GM18519 (cell line): ENCODE results near the gene FCER2.
A peak's percentile ranks its signal among the peaks of the same experiment; 100 is the strongest.

Source experiments
- ATAC-seq: cut with Tn5 transposase; IDR thresholded peaks from one replicate; pipeline ENCODE4 v1.9.1; 2021; ENCODE audit warnings: mild to moderate bottlenecking, moderate library complexity; ENCODE audit not compliant: unreplicated experiment, low FRiP score

FCER2 gene

DNA sequence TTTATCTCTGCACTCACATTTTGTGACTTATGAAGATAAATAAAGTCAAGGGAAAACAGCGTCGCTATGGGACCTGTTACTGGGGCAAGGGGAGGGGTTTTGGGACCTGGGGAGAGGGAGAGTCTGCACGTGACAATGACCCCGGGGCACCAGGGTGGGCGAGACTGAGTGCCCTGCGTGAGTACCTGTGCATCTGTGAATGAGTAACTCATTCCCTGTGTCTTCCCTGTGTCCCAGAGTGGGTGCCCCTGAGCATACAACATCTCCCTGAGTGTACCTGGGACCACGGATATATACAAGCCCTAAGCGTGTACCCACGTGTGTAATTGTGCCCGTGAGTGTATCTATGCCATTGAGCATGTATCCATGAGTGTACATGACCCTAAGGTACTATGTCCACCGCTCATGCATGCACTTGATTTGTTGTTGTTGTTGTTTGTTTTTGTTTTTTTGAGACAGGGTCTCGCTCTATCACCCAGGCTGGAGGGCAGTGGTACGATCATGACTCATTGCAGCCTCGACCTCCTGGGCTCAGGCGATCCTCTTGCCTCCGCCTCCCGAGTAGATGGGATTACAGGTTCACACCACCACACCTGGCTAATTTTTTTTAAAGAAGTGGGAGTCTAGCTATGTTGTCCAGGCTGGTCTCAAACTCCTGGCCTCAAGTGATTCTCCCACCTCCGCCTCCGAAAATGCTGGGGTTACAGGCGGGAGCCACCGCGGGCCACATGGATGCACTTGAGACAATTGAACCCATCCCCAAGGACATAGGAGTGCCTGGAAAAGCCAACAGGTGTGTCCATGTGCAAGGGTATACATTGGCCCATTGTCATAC is 21.9 kb downstream of the FCER2 start:
- no peak for ATAC-seq

DNA sequence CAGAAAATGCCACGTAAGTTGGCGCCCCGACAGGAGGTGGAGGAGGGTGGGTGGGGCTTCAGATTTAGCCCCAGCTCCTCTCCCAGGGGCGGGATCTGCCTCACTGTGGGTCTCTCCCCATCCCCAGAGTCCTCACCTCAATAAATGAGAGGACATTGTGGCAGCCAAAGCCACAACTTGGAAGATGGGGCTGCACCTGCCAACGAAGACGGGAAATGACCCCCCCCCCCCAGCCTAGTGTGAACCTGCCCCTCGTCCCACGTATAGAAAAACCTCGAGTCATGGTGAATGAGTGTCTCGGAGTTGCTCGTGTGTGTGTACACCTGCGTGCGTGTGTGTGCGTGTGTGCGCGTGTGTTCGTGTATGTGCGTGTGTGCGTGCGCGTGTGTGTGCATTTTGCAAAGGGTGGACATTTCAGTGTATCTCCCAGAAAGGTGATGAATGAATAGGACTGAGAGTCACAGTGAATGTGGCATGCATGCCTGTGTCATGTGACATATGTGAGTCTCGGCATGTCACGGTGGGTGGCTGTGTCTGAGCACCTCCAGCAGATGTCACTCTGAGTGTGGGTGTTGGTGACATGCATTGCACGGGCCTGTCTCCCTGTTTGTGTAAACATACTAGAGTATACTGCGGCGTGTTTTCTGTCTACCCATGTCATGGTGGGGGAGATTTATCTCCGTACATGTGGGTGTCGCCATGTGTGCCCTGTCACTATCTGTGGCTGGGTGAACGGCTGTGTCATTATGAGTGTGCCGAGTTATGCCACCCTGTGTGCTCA is 22.8 kb downstream of the FCER2 start:
- no peak for ATAC-seq

DNA sequence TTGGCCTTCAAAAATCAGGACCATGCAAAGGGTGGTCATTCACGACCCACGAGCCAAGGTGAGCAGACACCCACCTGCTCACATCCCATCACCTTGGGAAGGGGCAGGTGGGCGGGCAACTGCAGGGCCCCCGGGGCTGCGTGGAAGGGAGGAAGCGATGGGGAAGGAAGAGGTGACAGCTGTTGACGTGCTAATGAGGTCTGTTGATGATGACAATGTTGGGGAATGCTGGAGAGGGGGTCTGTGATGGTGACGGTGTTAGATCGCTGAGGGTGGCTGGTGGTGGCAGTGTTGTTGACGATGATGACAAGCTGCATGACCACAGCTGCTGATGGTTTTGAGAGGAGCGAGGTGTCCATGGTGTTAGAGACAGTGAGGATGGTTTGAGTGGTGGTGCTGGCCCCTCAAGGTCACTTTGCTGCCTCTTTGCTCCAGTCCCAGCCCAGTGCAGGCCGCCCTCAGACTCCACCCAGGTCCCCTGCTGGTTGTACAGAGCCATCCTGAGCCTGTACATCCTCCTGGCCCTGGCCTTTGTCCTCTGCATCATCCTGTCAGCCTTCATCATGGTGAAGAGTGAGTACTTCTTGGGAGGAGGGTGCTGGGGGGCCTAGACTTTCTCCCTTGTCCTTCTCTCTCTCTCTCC is 24.1 kb downstream of the FCER2 start:
- ATAC-seq: no peak

DNA sequence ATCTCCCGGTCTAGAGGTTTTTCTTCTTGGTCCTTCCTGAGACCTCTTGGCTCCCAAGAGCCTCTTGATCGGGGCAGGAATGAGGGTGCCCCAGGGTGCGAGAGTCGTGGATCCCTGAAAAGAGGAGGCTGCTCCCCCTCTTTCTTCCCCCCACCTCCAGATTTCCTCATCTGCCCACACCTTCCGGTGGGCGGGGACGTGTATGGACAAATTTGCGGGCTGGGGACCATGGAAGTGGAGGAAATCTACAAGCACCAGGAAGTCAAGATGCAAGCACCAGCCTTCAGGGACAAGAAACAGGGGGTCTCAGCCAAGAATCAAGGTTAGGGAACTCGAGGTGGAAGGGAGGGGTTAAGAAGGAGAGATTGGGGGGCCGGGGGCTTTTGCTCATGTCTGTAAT is 25.1 kb downstream of the FCER2 start, which contains the start of gene MCEMP1:
Gene MCEMP1, plus strand, starts transcription at position 237 of the 400 bp plus-strand sequence. Its CDS starts 31 bp downstream, at position 268.
- ATAC-seq: no peak

DNA sequence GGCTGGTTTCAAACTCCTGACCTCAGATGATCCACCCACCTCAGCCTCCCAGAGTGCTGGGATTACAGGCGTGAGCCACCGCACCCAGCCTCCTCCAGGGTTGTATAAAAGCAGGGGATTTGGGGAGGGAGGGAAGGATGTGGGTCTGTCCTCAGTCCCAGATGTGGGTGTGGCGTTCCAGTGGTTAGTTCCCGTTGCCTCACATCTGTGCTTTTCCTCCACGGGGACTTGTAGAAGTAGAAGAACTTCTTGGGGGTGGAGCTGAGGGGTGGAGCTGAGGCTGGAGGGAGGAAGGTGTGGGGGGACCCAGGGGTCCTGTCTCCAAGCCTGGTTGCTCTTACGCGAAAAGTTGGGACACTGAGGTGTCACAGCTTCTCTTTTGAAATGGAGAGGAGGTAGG is 25.6 kb downstream of the FCER2 start:
- ATAC-seq: no peak

DNA sequence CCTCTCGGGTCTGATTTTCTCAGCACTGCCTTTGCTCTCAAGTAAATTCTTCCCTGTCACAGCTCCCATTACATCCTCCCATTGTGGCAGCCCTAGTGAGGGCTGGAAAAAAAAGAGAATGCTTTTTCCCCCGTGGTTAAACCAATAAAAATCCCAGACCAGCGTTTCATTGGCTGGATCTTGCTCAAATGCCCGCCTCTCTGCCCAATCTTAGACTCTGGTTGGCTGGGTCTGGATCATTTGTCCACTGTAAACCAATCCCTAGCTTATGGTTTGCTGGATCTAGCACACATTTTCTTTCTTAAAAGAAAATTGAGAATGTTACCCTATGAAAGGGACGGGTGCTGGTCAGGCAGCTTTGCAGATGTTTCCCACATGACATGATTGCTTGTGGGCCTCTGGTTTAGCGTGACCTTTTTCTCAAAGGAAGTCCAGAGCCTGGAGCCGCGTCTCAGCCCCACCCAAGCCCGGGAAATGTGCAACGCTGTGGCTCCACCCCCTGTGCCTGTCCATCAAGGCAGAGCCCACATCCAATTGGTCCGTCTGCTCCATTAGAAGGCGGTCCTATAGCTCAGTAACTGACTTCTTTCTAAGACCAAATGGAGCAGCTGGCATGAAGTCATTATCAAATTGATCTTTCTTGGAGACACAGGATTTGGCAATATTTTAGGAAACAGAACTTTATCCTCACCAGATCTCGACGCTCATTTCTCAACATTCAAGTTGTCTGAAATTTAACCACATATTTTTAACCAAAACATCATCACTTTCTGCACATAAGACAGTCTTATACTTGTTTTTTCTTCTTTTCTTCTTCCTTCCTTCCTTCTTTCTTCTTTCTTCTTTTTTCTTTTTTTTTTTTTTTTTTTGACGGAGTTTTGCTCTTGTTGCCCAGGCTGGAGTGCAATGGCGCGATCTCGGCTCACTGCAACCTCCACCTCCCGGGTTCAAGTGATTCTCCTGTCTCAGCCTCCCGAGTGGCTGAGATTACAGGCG is 27.6 kb downstream of the FCER2 start:
- ATAC-seq: no peak

DNA sequence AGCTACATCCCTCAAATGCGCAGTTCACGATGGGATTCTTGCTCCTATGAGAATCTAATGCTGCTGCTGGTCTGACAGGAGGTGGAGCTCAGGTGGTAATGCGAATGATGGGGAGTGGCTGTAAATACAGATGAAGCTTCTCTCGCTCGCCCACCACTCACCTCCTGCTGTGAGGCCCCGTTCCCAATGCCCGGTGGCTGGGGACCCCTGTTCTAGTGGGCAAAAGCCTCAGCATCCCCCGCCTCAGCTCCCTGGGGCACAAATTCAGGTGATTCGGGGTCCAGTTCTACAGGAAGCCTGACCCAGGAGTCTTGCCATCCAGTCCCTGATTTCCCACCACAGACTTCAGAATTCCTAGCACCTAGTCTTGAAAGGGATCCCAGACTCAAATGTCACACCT is 29.4 kb downstream of the FCER2 start:
- ATAC-seq: no peak

DNA sequence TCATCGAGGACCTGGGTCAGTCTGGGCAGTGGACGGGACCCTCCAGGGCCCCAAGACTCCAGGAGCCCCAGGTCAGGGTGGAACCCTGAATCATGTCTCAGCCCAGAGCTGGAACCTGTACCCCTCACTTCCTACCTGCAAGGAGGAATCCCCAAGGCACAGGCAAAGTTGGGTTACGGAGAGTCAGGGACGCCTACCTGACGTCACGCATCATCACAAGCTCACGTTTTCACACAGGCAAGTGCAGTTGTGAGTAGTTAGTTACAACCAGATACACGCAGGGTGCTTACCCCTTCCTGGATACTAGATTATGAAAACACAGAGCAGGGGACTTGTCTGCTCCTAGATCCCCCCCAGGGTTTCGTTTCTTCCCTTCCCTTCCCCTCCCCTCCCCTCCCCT is 31.1 kb downstream of the FCER2 start:
- ATAC-seq: no peak

DNA sequence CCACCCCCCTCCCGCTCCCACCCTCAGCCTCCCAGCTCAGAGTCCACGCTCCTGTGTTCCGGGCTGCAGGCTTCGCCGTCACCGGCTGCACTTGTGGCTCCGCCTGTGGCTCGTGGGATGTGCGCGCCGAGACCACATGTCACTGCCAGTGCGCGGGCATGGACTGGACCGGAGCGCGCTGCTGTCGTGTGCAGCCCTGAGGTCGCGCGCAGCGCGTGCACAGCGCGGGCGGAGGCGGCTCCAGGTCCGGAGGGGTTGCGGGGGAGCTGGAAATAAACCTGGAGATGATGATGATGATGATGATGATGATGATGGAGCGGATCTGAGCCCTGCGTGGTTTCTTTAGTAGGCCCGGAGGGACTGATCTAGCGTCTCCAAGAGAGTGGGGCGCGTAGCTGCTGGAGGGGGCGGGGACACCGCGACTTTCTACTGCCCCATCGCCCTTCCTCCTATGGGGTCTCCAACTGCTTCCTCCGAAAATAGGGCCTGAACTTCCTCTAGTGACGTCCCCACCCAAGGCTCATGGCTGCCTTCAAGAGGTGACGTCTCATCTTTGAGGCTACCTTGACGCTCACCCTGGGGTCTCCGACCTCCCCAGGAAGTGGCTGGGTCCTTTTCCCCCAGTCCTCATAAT is 31.7 kb downstream of the FCER2 start:
- ATAC-seq: no peak

DNA sequence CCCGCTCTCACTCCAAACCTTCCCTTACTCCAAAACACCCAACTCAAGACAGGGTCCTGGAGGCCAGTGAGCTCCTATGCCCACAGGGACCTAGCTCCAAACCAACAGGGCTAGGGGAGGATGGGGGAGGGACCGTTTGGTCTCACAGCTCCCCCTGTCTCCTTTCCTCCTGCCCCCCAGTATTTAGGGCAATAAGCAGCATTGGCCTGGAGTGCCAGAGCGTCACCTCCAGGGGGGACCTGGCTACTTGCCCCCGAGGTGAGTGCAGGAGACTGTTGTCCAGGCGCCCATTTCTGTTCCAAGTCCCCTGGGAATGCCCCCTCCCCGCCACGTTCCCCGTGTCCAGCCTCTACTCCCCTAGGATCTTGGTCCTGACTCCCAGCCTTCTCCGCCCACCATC is 32.3 kb downstream of the FCER2 start:
- ATAC-seq: no peak

DNA sequence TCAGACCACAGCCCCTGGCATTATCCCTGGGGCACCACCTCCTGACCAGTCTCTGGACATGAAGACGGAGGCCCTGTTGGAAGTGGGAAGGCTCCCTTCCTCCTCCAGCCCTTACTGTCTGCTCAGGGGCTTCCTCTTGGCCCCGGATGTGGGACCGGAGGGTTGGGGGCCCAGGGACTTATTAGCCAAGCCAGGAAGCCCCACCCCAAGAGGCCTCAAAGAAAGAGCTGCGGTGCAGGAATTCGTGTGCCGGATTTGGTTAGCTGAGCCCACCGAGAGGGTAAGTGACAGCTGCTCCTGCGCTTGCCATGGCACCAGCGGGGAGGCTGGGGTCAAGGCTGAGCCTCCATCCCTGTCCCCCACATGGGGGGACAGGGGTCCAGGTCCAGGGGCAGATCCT is 33.1 kb downstream of the FCER2 start, which contains the start of gene RETN:
Gene RETN, plus strand, starts transcription at position 208 of the 400 bp plus-strand sequence. CDS start 278 bp downstream, outside the sequence.
- ATAC-seq: no peak

DNA sequence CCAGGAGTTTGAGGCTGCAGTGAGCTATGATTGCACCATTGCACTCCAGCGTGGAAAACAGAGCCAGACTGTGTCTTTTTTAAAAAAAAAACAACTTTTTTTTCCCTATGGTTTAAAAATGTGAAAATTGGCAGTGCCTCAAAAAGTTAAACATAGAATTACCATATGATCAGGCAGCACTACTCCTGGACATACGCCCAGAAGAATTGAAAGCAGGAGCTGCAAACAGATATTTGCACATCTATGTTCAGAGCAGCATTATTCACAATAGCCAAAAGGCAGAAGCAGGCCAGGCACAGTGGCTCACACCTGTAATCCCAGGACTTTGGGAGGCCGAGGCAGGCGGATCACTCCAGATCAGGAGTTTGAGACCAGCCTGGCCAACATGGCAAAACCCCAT is 36.9 kb downstream of the FCER2 start:
- no peak for ATAC-seq

DNA sequence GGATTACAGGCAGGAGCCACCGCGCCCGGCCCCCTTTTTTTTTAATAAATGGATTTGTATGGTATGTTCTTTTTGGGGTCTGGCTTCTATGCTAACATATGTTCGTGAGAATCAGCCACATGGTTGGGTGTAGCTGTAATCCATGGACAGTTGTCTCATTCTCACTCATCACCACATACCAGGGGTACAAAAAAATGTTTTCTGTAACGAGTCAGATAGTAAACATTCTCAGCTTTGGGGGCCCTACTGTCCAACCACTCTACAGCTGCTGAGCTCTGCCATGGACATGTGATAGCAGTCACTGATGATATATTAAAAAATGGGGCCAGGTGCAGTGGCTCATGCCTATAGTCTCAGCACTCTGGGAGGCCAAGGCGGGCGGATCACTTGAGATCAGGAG is 38.2 kb downstream of the FCER2 start:
- no peak for ATAC-seq

DNA sequence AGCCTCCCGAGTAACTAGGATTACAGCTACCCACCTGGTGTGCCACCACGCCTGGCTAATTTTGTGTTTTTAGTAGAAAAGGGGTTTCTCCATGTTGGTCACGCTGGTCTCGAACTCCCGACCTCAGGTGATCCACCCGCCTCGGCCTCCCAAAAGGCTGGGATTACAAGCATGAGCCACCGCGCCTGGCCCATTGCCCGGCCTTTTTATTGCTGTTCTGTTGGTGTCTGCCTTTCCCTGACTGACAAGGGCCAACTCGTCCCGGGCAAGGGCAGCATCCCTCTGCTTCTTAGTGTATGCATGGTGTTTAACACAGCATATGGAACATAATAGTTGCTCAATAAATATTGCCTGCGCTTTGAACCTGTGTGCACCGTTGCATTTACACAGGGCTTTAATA is 39.3 kb downstream of the FCER2 start:
- no peak for ATAC-seq

DNA sequence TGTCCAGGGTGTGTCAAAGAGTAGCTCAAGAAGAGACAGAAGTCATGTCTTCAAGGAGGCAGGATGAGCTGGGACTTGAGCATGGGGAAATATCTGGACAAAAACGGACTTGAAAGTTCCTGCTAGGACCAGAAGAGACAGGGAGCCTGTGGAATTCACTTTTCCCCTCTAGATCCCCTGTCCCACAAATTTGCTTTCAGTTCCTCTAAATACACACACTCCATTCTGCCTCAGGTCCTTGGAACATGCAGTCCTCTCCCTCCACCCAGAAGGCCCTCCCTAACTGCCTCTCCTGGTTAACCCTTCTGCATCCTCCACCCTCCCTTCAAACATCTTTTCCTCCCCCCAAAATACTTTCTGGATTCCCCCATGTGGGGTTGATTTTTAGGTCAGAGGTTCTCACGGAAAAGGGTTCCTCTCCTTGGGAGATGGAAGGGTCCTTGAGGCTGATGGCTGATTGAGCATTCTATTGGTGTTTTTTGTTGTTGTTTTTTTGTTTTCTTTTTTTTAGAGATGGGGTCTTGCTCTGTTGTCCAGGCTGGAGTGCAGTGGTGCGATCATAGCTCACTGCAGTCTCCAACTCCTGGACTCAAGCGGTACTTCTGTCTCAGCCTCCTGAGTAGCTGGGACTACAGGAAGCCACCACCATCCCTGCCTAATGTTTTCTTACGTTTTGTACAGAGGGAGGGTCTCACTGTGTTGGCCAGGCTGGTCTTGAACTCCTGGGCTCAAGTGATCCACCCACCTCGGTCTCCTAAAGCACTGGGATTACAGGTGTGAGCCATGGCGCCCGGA is 40.0 kb downstream of the FCER2 start:
- no peak for ATAC-seq

DNA sequence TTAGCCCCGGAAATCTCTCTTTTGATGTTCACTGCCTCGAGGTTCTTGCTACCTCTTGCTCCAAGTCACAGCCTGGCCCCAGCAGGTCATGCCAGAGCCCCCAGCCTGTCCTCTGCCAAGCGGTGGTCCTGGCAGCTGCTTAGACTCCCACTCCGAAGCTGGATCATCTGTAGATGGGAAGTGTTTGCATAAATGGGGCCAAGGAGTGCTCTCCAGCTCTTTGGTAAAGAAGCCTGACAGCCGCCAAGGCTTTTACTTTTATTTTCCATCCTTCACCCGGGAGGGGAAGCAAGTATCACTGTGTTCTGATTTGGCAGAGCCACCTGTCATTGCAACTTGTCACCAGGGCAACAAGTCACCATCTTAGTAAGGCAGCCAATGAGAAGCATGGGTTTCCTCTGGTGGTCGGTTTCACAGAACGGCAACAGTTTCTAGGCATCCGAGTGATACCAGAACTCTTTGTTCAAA is 43.7 kb downstream of the FCER2 start:
- peak; percentile 67 for ATAC-seq

DNA sequence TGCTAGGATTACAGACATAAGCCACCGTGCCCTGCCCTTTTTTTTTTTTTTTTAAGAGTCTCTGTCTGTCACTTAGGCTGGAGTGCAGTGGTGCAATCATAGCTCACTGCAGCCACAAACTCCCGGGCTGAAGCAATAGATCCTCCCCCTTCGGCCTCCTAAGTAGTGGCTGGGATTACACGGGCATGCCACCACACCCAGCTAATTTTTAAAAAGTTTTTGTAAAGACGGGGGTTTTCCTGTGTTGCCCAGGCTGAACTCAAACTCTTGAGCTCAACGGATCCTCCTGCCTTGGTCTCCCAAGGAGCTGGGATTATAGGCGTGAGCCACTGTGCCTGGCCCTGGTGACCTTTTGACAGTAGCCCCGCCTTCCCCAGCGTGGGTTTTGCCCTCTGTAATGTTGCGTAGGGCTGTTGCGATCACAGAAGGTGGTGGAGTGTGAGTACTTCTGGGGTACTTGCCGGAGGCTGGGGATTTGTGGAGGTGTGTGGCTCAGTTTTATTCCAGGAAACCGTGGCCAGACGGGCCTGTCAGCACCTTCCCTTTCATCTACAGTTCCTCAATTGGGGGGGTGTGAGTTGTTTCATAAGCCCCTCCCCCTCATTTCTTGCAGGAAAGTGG is 44.7 kb downstream of the FCER2 start:
- no peak for ATAC-seq

DNA sequence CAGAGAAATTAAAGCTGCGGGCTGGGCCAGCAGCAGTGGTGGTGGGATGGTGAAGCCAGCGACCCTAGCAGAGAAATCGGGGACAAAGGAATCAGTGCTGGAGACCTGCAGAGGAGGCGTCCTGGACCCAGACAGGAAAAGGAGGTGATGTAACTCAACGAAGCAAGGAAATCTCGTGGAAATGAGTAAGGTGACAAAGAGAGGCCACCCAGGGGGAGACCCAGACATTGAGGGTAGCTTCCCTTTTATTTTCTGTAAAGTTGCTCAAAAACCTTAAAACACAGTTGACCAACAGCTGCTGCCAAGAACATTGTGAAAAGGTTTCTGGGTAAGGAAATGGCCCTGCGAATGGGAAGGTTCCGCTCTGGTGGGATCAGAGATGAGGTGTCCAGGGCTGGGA is 46.4 kb downstream of the FCER2 start:
- no peak for ATAC-seq
